Sigmoid colon (tissue), 7 donors: ENCODE measurements around the gene ZNF318. TPM values are rescaled to one million over a fixed set of nuclear protein-coding genes. Genes with fewer than 3 reads are reported as not detected.
"Not testable (repeated sequence)": the region's sequence is repeated elsewhere in the genome, so short reads cannot be mapped to it uniquely, and the experiment has no call there.

Source experiments
- DNase-seq: peaks from one replicate; pipeline ENCODE4 v3.0.0-alpha.2; 2019
- H3K27ac ChIP-seq, 4 donors: fragments of 200-600 bp; sonication (generic); one replicate each; pipeline ENCODE4 v1.5.1; 2016 to 2019; ENCODE audit warnings: mild to moderate bottlenecking in 1 of 4
- H3K27me3 ChIP-seq, 3 donors: fragments of 200-600 bp; sonication (generic); one replicate each; pipeline ENCODE4 v1.5.1; 2019; ENCODE audit warnings: mild to moderate bottlenecking in 1 of 3
- H3K36me3 ChIP-seq, 4 donors: fragments of 200-600 bp; sonication (generic); one replicate each; pipeline ENCODE4 v1.5.1; 2016 to 2019
- H3K4me1 ChIP-seq, 4 donors: fragments of 200-600 bp; sonication (generic); one replicate each; pipeline ENCODE4 v1.5.1; 2017 to 2019
- H3K4me3 ChIP-seq, 4 donors: fragments of 200-600 bp; sonication (generic); one replicate each; pipeline ENCODE4 v1.5.1; 2017 to 2019; ENCODE audit warnings: mild to moderate bottlenecking in 2 of 4, moderate library complexity in 1 of 4
- H3K9me3 ChIP-seq, 4 donors: fragments of 200-600 bp in 3 of 4; sonication (generic) in 3 of 4; one replicate each; pipeline versions ENCODE4 v1.5.1 to v1.6.1; 2013 to 2019
- EP300 ChIP-seq, 4 donors: sonication (generic); formaldehyde crosslinking; IDR thresholded peaks; one replicate each; pipeline ENCODE4 v1.6.1; 2017; ENCODE audit warnings: antibody characterized with exemption in 4 of 4
- POLR2A ChIP-seq, 2 donors: fragments of 450-650 bp; IDR thresholded peaks; one replicate each; pipeline ENCODE4 v1.6.1; 2016; ENCODE audit warnings: antibody characterized with exemption in 2 of 2, mild to moderate bottlenecking in 2 of 2, moderate library complexity in 2 of 2
- POLR2AphosphoS5 ChIP-seq, 4 donors: sonication (generic); formaldehyde crosslinking; IDR thresholded peaks; one replicate each; pipeline ENCODE4 v1.6.1; 2017; ENCODE audit warnings: antibody characterized with exemption in 4 of 4
- WGBS, 2 donors: extraction: QIAGEN DNeasy Blood & Tissue Kit; methylation state at CpG; one replicate each; pipeline ENCODE4 v1.1.7; 2013; 5-methylcytosine and 5-hydroxymethylcytosine counted together
- intact Hi-C: fragments of 100-400 bp; cut with DNase I; formaldehyde crosslinking; loops from one replicate; pipeline ENCODE4 v1.15.1; 2023
- polyA plus RNA-seq, 3 donors: library from polyadenylated mRNA; stranded (reverse); fragments of 200-250 nt; gene quantifications; one replicate each; pipeline ENCODE4 v1.2.3, GENCODE V29; 2013
- total RNA-seq, 4 donors: library from RNA; depleted of rRNA; stranded (reverse); fragments of >200 nt; gene quantifications; one replicate each; pipeline ENCODE4 v1.1.0, GENCODE V29; 2016
- TF ChIP-seq, protein P1 (sequence below), 4 experiments: fragments of 450-650 bp in 3 of 4; fragments of 200-600 bp in 1 of 4; IDR thresholded peaks; one replicate each; pipeline ENCODE4 v1.5.1; 2016 to 2019; ENCODE audit warnings: antibody characterized with exemption in 4 of 4, mild to moderate bottlenecking in 3 of 4, moderate library complexity in 2 of 4
- donor health status: healthy with polysubstance abuse.
- donor health status: Bipolar disorder and iron deficiency.
- donor health status: healthy.

ZNF318 gene
- total and polyA plus RNA-seq, 7 donors, result 2.1 to 19.1 (median 12.7) TPM

DNA sequence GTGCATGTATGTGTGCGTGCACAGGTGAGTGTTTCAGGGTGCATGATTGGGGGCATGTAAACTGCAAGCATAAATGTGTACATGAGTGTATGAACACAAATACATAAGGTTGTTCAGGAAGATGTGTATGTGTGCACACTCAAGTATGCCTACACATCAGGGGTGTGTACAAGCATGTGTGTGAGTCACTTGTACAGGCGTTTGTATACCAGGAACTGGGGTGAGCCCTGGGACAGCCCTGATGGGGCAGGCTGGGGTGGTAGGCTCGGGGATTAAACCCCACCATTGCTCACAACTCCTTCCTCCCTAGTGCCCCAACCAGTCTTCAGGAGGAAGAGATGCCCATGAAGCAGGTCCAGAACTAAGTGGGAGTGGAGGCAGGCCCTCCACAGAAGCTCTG lies 65.1 kb downstream of the ZNF318 start:
- H3K4me1 ChIP-seq, result peaks cover 0 to 13% (median 8%) of the 10 kb centered on the region in 4 donors
- intact Hi-C loops, result no loop called here
- H3K27ac ChIP-seq, result no peak overlapping the region
- H3K9me3 ChIP-seq, result no peaks in the 10 kb centered on the region
- no peak for DNase-seq
- H3K36me3 ChIP-seq, result no peaks in the 10 kb centered on the region
- WGBS, 2 donors, result 73 to 88% methylated on average over 3 of the region's 3 CpGs
- H3K27me3 ChIP-seq, result peaks cover 0 to 39% (median 0%) of the 10 kb centered on the region in 3 donors
- H3K4me3 ChIP-seq, result no peak overlapping the region
- no peak for TF ChIP-seq EP300 (IDR thresholded peaks at IDR 0.05)
- no peak for TF ChIP-seq POLR2AphosphoS5 (IDR thresholded peaks at IDR 0.05)
- TF ChIP-seq, protein P1, sequence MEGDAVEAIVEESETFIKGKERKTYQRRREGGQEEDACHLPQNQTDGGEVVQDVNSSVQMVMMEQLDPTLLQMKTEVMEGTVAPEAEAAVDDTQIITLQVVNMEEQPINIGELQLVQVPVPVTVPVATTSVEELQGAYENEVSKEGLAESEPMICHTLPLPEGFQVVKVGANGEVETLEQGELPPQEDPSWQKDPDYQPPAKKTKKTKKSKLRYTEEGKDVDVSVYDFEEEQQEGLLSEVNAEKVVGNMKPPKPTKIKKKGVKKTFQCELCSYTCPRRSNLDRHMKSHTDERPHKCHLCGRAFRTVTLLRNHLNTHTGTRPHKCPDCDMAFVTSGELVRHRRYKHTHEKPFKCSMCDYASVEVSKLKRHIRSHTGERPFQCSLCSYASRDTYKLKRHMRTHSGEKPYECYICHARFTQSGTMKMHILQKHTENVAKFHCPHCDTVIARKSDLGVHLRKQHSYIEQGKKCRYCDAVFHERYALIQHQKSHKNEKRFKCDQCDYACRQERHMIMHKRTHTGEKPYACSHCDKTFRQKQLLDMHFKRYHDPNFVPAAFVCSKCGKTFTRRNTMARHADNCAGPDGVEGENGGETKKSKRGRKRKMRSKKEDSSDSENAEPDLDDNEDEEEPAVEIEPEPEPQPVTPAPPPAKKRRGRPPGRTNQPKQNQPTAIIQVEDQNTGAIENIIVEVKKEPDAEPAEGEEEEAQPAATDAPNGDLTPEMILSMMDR (IDR thresholded peaks at IDR 0.05), result no peak

DNA sequence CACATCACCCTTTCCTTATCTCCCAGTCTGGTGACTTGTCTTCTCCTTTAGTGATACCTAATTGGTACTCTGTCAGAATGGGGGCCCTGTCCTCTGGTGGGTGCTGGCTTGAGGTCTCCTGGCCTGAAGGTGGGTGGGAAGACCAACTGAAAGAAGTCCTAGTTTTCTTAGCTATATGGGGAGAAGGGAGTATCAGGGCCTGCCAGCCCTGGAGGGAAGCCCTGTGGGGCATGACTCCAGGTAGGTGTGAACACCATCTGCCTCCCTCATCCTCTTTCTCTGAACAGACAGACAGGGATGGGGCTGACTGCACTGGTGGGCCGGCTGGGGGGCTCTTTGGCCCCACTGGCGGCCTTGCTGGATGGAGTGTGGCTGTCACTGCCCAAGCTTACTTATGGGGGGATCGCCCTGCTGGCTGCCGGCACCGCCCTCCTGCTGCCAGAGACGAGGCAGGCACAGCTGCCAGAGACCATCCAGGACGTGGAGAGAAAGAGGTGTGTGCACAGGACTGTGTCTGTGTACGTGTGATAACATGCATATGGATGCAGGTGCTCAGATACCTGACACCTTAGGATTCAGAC lies 65.6 kb downstream of the ZNF318 start:
- no peak overlapping the region for H3K27ac ChIP-seq
- no peak for DNase-seq
- intact Hi-C loops, result no loop called here
- H3K36me3 ChIP-seq, result no peaks in the 10 kb centered on the region
- no peaks in the 10 kb centered on the region for H3K9me3 ChIP-seq
- peaks cover 0 to 11% (median 5%) of the 10 kb centered on the region in 4 donors for H3K4me1 ChIP-seq
- whole genome bisulfite sequencing, 2 donors, result 83 to 86% methylated on average over 8 of the region's 8 CpGs
- peaks cover 0 to 40% (median 0%) of the 10 kb centered on the region in 3 donors for H3K27me3 ChIP-seq
- TF ChIP-seq EP300 (IDR thresholded peaks at IDR 0.05) (no peak), POLR2AphosphoS5 (IDR thresholded peaks at IDR 0.05) (no peak), POLR2A (IDR thresholded peaks at IDR 0.05) (no peak)
- TF ChIP-seq, protein P1 (IDR thresholded peaks at IDR 0.05), result no peak
- no peak overlapping the region for H3K4me3 ChIP-seq

DNA sequence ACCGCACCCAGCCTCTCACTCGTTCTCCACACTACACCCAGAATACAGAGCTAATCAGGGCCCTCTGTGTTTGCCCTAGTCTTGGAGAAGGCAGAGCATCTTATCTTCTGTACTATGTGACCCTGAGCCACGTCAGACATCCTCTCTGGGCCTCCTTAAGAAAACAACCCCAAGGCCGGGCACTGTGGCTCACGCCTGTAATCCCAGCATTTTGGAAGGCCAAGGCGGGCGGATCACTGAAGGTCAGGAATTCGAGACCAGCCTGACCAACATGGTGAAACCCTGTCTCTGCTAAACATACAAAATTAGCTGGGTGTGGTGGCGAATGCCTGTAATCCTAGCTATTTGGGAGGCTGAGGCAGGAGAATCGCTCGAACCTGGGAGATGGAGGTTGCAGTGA lies 66.4 kb downstream of the ZNF318 start:
- H3K36me3 ChIP-seq, H3K4me1 ChIP-seq, H3K9me3 ChIP-seq, intact Hi-C loops, H3K4me3 ChIP-seq, H3K27ac ChIP-seq, DNase-seq: not testable (repeated sequence)
- peaks cover 0 to 34% (median 5%) of the 10 kb centered on the region in 3 donors for H3K27me3 ChIP-seq
- WGBS, 2 donors, result 87 to 91% methylated on average over 11 of the region's 11 CpGs

DNA sequence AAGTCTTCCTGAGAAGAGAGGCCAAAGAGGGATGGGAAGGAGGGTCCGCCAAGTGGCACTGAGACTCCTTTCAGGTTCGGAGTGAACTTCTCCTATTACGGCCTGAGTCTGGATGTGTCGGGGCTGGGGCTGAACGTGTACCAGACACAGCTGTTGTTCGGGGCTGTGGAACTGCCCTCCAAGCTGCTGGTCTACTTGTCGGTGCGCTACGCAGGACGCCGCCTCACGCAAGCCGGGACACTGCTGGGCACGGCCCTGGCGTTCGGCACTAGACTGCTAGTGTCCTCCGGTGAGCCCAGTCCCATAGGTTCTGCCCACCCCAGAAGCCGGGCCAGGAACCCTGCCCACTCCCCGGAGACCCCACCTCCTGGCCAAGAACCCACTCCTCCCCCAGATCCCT lies 67.3 kb downstream of the ZNF318 start:
- WGBS, 2 donors, result 87 to 92% methylated on average over 19 of the region's 19 CpGs
- Histone ChIP-seq H3K4me3 (no peak overlapping the region), H3K9me3 (no peaks in the 10 kb centered on the region), H3K27me3 (peaks cover 0 to 25% (median 5%) of the 10 kb centered on the region in 3 donors), H3K36me3 (no peaks in the 10 kb centered on the region), H3K27ac (no peak overlapping the region), H3K4me1 (no peaks in the 10 kb centered on the region)
- intact Hi-C loops, result no loop called here
- no peak for TF ChIP-seq EP300 (IDR thresholded peaks at IDR 0.05)
- TF ChIP-seq POLR2AphosphoS5 (IDR thresholded peaks at IDR 0.05), result no peak
- no peak for DNase-seq

DNA sequence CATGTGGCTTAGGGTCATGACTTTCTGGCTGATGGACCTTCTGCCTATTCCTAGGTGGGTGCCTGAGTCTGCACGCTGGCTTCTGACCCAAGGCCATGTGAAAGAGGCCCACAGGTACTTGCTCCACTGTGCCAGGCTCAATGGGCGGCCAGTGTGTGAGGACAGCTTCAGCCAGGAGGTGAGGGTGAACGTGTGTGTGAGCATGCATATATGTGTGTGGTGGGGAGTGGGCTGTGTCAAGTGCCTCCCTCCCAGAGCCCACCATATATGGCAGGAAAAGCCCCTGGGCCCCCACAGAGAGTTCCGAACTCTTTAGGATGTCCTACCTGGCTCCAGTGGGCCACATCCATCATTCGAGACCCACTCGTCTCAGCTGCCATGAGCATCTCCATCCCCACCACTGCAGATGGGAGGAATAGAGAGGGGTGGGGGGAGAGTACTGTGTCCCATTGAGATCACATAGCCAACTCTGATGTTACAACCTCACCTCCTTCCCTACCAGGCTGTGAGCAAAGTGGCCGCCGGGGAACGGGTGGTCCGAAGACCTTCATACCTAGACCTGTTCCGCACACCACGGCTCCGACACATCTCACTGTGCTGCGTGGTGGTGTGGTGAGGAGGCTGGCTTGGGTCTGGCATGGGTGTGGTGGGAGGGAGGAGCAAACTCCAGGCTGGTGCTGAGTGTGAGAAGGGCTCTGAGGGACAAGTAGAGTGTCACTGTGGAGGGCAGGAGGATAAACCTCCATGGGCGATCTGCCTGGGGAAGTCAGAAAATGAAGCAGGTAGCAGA lies 68.2 kb downstream of the ZNF318 start:
- H3K36me3 ChIP-seq, result no peaks in the 10 kb centered on the region
- intact Hi-C loops, result no loop called here
- H3K27ac ChIP-seq, result no peak overlapping the region
- H3K4me1 ChIP-seq, result no peaks in the 10 kb centered on the region
- DNase-seq, result no peak
- TF ChIP-seq EP300 (IDR thresholded peaks at IDR 0.05) (no peak), POLR2A (IDR thresholded peaks at IDR 0.05) (no peak), POLR2AphosphoS5 (IDR thresholded peaks at IDR 0.05) (no peak)
- TF ChIP-seq, protein P1 (IDR thresholded peaks at IDR 0.05), result no peak
- 87 to 91% methylated on average over 15 of the region's 15 CpGs for WGBS, 2 donors
- H3K27me3 ChIP-seq, result peaks cover 0 to 21% (median 5%) of the 10 kb centered on the region in 3 donors
- no peaks in the 10 kb centered on the region for H3K9me3 ChIP-seq
- no peak overlapping the region for H3K4me3 ChIP-seq
